Activated T-cell treated with anti-CD3 and anti-CD28 coated beads, Interleukin-2, amount 50 U/mL, for 1 hour (primary cell): Measurements from ENCODE around the gene RPL22.

Experiments
- DNase-seq: peaks from one replicate; pipeline ENCODE4 v3.0.0-alpha.2; 2020

RPL22 gene

GRCh38 chr1:6199298-6200187 is at the start of gene RPL22:
Gene RPL22 (minus strand): TSS chr1:6199595. CDS start chr1:6199573, 22 bp downstream.
- DNase-seq = peak; percentile 94

GRCh38 chr1:6248161-6248776 is 48.9 kb upstream of the RPL22 start:
- DNase-seq = no peak

DNA sequence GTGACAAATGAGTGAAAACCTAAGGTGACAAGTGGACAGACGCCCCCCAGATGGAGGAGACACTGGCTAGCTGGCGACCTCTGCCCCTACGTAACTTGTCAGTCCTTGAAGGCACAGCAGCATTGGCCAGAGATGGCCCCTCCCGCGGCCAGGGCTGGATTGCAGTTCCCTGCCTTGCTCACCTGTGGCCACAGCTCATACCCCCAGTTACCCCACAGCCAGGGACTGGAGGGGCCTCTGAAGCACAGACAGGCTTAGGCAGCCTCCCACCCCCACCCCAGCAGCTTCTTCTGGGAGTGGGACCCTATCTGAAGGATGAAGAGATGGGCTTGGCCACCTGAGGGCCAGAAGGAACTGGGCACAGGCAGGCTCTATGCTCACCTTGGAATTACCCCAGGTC is 48.3 kb upstream of the RPL22 start:
- no peak for DNase-seq

DNA sequence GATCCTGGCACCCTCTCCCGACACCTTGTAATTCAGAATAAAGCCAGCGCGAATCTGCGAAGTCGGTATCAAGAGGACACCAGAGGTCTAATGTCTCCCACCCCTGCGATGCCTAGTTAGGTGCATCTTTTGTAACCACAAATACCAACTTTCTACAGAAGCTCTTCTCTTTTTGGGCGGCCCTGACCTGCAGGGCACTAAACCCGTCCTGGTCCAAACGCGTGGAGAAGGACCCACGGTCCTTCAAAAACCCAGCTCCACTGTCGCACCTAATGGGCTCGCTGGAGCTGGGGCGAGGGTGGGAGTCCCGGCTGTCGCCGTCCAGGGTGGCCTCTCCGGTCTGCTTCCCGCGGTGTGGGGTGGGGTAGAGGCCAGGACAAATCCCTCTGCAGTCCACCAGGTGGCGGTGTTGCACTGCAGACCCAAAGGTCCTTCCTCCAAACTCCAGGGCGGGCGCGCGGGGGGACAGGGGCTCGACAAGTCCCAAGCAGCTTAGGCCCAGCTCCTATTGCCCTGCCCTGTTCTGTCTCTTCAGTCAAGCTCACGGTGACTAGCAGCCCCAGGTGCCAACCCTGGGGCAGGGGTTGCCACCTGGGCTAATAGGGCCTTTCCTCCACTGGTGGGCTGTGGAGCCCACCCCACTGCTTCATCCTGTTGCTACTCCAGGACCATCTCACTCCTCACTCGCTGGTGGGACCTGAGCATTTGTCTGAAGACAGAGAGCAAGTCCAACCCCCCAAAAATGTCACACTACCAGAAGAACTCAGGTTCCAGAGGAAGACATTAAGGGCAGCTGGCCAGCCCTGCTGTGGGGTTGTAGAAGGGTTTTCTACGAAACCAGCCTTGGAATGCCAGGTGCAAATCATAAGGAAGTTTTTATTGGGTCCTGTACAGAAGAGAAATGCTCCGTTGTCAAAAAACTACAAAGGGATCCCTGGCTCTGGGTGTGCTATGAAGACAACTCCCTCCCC is 47.4 kb upstream of the RPL22 start:
- peak; percentile 82 for DNase-seq

DNA sequence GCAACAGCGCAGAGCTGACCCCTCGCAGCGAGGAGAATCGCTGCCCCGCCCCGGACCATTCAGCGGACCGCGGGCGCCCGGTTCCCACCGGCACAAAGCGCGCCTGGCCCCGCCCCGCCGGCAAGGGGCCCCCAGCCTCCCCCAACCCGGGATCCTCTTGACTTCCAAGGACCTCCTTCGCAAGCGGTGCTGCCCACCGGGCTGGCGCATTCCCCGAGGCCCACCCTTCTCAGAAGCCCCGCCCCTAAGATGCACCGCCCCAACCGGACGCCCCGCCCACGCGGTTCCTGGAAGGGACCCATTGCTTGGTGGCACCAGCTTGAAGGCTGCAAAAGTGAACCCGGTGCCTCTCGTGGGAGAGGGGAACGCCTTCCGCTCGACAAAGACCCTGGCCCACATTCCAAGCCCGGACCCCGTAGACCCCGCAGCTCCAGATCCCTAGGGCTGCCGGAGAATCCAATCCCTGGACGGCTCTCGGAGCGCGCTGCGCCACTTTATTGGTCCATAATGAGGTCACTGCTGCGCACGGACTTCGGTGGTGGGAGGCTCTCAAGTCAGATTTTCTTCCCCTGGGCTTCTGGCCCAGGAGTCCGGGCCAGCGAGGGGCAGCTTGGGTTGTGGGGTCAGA is 46.6 kb upstream of the RPL22 start:
- peak; percentile 54 for DNase-seq

DNA sequence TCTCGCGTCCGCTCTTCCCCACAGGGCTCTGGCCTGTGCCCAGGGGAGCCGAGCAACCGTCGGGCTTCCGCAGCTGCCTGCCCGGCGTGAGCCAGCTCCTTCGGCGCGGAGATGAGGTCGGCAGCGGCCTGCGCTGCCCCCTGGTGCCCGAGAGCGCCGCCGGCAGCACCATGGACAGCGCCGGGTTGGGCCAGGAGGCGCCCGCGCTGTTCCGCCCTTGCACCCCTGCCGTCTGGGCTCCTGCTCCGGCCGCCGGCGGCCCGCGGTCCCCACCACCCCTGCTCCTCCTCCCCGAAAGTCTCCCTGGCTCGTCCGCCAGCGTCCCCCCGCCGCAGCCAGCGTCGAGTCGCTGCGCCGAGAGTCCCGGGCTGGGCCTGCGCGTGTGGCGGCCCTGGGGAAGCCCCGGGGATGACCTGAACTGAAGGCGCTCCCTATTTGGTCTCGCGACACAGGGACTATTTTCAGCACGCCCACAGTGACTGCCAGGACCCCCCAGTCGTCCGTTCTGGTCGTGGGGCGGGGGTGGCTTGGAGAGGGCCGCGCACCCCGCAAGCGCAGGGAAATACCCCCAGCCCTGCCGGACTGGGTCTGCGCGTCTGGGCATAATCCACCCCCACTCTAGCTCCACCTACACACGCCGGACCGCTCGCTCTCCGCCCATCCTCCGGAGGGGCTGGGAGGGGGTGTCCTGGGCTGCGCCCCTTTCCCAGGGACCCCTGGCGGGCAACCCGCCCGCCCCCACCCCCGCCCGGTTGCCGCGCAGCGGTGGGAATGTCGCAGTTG is 45.9 kb upstream of the RPL22 start:
- peak; percentile 83 for DNase-seq

DNA sequence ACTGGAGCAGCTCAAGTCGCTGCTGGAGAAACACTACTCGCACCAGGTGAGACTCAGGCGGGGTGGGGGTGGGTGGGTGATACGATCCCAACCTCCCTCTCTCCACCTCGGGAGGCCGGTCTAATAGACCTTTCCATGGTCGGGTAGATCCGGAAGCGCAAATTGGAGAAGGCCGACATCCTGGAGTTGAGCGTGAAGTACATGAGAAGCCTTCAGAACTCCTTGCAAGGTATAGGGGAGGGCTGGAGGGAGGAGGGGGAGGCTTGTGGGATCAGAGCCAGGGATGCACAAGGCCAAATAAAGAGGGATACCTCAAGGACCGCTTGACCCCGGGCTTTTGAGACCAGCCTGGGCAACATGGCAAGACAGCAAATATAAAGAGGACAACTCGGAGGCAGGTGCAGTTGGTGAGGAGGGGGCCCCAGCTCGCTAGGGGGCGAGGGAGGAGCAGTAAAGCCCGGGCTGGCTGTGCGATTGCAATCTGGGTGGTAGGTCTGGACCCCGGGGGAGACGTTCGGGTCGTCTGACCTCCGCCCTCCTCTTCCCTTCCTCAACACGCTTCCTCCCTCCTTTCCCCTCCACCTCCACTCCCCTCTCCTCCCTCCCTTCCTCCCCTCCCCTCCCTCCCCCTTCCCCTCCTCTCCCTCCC is 45.1 kb upstream of the RPL22 start:
- DNase-seq = no peak

- no peak for DNase-seq
Observed at GRCh38 chr1:6243993-6244392, 44.6 kb upstream of the RPL22 start, which contains the start of gene HES3. Gene HES3 (plus strand): TSS chr1:6244179. CDS start chr1:6244366, 187 bp downstream.

DNA sequence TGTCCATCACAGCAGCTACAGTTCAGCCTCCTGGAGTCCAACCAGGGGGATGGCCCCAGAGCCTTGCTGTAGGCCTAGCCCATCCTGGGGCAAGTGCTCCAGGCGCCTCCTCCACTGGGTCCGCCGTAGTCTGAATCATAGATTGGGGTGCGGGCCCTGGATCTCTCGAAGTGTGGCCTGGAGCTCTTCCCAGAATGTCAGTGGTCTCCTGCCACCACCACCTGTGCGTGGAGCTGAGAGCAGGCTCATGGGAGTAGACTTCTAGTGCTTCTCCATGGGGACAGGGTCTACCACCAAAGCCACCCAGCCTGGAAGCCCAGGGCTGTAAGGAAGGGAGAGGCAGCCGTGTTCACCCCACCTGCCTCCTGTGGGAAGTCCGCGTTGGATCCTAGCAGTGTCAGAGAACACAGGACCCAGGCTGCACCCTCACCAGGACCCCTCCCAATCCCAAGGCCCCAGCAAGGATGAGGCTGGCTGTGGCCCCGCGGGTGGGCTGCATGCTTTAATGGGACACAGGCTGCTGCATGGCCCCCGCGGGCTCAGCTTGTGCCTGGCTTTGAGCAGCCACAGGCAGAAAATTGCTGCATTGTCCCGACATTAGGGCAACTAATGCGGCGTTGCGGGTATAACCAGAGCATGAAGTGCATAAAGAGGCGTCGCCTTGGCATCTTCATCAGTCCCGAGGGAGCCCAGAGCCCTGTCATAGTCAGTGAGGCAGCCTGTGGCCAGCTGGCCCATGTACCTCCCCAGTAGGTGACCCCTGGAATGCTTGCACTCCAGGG is 43.8 kb upstream of the RPL22 start:
- no peak for DNase-seq

- no peak for DNase-seq
Observed at GRCh38 chr1:6241887-6242740, 42.7 kb upstream of the RPL22 start.

DNA sequence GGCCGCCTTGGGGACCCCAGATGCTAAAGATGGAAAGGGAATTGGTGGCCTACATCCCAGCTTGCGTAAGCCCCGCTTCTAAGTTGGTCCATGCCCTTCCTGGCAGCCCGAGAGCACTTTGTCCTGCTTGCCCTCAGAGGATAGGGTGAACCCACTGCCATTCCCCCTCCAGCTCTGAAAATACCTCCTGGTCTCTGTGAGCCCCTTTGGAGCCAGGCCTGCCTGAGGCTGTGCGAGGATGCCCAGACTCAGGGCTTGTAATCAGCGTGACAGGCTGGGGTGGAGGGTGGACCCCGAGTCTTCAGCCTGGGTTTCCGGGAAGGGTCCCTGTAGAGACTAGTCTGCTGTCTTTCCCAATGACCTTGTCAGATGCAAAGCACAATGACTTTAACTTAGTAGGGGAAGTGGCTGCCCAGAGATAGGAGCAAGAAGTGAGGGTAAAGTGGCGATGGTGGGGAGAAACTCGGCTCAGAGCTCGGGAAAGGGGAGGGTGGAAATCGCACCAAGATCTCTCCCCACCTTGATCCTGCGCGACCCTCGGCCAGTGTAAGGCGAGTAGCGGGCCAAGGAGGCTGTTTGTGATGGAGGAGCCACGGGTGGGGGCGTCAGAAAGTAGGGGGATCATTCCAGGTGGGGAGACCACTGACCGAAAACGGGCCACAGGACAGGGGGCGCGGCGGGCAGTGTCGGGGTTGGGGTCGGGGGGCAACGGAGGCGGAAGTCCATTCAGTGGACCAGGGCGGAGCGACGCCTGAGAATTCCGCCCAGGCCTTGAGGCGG is 41.9 kb upstream of the RPL22 start:
- DNase-seq = no peak

DNA sequence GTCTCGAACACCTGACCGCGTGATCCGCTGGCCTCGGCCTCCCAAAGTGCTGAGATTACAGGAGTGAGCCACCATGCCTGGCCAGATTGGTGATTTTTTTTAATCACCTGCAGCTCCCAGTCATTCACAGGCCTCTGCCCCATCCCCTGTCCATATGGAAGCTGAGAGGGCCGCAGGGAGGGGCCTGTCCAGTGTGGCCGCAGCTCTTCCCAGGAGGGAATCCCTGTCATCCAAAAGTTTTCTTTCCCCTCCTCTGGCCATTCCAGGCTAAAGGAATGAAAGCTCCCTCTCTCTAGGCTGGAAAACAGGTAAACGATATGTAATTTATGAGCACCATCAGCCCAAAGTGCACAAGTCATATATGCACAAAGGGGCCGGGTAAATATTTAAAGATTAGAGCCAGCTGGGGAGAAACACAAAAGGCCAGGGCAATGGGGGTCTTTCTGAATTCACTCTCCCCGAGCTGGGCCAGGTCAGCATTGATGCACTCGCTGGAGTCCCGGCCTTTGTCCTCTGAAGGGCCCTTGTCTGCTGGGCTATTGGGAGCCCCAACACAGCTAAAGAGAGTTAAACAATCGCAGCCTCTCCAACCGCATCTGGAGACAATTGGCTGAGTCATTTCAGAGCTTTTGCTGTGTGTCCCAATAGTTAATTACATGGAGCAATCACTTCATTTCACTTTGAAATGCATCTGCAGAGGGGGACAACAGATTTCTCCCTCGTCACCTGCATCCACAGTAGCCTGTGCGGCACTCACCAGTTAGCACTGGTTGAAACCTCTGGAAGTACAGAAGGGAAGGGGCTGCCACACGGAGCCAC is 40.8 kb upstream of the RPL22 start:
- DNase-seq = no peak

DNA sequence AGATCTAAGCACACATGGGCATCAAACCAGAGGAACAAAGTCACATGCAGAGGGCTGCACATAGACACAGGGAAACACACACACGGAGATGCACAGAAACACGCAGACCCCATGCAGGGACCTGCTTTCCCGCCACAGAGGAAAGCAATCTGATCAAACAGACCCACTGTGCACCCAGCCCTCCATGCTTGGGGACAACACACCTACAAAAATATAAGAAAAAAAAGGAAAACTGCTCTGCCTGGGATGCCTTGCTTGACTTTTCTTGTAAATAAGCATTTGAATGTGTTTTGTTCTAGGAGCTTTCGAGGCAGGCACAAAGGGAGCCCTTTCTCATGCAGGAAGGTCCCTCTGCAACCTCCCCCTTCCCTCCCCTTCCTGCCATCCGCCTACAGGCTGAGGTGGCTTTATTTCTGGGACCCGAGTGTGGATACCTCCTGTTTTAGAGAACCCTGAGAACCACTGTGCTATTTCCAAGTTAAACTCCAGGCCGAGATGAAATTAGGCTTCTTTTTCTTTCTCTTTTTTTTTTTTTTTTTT is 39.9 kb upstream of the RPL22 start:
- DNase-seq = no peak

- no peak for DNase-seq
Observed at GRCh38 chr1:6237093-6237492, 37.7 kb upstream of the RPL22 start.

GRCh38 chr1:6235296-6235677 is 35.9 kb upstream of the RPL22 start:
- no peak for DNase-seq

- no peak for DNase-seq
Observed at GRCh38 chr1:6234502-6235295, 35.3 kb upstream of the RPL22 start.

- no peak for DNase-seq
Observed at GRCh38 chr1:6233376-6233775, 34.0 kb upstream of the RPL22 start.
